ENCODE results near the gene LMF2.
"Not testable (repeated sequence)": the region's sequence is repeated elsewhere in the genome, so short reads cannot be mapped to it uniquely, and the experiment has no call there.

The LMF2 gene, protein sequence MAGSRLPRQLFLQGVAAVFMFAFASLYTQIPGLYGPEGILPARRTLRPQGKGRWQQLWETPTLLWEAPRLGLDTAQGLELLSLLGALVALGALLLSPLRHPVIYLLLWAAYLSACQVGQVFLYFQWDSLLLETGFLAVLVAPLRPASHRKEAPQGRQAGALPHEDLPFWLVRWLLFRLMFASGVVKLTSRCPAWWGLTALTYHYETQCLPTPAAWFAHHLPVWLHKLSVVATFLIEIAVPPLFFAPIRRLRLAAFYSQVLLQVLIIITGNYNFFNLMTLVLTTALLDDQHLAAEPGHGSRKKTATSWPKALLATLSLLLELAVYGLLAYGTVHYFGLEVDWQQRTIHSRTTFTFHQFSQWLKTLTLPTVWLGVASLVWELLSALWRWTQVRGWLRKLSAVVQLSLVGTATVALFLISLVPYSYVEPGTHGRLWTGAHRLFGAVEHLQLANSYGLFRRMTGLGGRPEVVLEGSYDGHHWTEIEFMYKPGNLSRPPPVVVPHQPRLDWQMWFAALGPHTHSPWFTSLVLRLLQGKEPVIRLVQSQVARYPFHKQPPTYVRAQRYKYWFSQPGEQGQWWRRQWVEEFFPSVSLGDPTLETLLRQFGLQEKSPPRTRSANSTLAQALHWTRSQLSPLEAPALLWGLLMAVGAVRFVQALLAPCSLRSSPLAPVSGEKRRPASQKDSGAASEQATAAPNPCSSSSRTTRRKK

DNA sequence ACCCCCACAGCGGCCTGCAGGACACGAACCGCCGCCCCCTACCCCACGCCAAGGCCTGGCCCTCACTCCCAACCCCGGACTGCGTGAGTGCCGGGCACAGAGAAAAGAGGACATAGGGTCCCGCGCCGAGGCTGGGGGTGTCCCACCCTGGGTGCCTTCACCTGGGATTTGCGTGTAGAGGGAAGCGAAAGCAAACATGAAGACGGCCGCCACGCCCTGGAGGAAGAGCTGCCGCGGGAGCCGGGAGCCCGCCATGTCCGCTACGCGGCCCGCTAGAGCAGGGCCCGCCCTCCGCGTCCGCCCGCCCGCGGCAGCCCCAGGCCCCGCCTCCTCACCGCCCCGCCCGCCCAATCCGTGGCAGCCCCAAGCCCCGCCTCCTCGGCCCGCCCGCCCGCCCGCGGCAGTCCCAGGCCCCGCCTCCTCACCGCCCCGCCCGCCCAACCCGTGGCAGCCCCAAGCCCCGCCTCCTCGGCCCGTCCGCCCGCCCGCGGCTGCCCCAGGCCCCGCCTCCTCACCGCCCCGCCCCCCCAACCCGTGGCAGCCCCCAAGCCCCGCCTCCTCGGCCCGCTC lies at the start of gene LMF2:
Gene LMF2, minus strand, starts transcription at position 282 of the 570 bp plus-strand sequence. Its CDS starts 27 bp downstream, at position 255.
- peak; percentile 92 for DNase-seq

DNA sequence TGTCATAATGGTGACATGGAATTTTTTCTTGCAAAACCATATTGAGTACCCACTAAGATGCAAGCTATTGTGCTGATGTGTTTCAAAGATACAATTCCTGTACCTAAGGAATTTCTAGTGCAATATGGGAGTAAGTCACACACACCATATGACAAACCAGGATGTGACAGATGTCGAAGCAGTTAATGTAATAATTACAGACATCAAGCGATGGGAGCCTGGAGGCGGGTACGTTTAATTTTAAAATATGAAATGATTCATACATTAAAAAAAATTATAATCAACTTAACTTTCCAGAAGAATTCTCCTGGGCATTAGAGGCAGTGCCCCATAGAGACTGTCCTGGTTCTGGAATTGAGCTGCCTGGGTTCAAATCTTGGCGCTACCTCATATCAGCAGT lies 49.2 kb upstream of the LMF2 start:
- no peak for DNase-seq

DNA sequence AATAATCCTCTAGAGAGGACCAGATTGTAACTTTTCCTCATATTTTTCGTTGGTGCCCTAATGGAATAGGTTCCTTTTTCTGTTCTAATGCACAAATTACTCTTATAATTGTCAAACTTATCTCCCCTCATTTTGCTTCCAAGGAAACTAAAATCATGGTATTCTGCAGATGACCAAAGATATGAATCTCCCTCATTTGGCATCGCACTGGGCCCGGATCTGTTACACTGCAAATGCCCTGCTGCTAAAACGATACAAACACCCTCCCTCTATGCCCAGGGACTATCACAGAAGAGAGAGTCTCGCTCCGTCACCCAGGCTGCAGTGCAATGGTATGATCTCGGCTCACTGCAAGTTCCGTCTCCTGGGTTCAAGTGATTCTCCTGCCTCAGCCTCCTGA lies 45.8 kb upstream of the LMF2 start:
- no peak for DNase-seq

DNA sequence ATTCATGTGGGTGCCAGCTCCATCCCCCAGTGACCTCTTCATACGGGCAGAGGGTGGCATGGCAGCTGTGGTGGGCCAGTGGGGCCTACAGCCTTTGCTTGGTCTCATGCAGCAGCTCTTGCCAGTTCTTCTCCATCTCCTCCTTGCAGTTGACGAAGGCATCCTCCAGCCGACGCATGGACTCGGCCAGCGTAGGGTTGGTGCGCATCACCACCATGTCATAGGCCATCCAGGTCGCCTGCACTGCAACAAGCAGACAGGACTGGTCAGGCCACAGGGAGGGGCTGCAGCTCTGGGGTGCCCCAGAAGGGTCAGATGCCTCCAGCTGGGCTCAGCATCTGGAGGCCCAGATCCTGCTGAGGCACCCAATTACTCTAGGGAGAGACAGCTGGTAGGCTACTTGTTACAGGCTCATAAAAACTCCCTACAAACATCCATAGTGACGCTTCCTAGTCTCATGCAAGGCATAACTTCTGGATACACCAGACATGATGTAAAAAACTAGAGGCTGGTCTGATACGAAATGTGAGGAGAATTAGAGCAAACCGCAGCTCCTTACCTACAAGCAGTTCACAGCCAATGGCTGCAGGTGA lies 43.8 kb upstream of the LMF2 start:
- DNase-seq, result no peak

DNA sequence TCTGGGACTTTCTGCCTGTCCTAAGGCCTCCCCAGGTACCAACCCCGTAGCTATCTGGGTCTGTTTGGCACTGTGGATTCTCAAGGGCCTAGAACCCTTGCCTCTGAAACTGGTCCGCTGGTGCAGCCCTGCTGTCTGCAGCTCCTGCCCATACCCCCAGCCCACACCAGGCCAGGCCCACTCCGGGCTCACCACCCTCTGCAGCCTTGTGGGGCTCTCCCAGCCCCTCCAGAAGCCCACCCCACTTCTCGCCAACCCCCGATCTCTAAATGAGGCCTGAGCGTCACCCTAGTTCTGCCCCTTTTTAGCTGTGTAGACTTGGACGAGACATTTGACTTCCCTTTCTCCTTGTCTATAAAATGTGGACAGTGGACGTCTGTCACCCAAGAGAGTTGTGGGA lies 42.9 kb upstream of the LMF2 start:
- DNase-seq, result no peak

DNA sequence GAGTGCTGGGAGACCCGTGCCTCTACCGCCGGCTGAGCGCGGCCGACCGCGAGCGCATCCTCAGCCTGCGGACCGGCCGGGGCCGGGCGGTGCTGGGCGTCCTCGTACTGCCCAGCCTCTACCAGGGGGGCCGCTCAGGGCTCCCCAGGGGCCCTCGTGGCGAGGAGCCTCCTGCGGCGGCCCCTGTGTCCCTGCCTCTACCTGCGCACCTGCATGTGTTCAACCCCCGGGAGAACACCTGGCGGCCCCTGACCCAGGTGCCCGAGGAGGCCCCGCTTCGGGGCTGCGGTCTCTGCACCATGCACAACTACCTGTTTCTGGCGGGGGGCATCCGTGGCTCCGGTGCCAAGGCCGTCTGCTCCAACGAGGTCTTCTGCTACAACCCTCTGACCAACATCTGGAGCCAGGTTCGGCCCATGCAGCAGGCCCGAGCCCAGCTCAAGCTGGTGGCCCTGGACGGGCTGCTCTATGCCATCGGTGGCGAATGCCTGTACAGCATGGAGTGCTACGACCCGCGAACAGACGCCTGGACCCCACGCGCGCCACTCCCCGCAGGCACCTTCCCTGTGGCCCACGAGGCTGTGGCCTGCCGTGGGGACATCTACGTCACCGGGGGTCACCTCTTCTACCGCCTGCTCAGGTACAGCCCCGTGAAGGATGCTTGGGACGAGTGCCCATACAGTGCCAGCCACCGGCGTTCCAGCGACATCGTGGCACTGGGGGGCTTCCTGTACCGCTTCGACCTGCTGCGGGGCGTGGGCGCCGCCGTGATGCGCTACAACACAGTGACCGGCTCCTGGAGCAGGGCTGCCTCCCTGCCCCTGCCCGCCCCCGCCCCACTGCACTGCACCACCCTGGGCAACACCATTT lies 41.7 kb upstream of the LMF2 start:
- DNase-seq, result no peak

DNA sequence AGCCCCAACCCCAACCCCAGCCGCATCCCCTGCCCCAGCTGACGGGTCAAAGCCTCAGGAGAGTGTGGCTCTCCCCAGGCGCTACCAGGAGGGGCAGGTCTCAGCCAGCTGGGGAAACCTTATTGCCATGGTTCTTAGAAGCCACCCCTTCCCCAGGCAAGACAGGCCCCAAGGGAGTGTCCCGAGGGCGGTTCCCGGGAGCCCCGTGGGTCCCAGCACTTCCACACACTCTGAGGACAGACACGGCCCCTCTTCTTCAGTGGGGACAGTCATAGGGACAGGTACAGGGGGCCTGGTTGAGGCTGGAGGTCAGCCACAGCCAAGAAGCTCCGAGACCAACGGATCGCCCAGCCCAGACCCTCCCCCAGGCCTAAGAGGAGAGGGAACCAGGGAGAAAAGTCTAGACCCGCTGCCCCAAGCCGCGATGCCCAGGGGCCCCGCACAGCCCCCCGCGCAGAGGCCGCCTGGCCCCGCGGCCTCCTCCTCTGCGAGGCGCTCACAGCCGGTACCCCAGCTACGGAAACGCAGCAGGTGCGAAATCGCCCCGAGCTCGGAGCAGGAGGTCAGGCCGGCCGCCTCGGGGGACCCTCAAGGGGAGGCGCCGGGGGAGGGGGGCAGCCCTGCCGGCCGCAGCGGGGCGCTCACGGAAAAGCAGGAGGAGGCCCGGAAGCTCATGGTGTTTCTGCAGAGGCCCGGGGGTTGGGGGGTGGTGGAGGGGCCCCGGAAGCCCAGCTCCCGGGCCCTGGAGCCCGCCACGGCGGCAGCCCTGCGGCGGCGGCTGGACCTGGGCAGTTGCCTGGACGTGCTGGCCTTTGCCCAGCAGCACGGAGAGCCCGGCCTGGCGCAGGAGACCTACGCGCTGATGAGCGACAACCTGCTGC lies 40.8 kb upstream of the LMF2 start:
- DNase-seq, result peak; percentile 63

DNA sequence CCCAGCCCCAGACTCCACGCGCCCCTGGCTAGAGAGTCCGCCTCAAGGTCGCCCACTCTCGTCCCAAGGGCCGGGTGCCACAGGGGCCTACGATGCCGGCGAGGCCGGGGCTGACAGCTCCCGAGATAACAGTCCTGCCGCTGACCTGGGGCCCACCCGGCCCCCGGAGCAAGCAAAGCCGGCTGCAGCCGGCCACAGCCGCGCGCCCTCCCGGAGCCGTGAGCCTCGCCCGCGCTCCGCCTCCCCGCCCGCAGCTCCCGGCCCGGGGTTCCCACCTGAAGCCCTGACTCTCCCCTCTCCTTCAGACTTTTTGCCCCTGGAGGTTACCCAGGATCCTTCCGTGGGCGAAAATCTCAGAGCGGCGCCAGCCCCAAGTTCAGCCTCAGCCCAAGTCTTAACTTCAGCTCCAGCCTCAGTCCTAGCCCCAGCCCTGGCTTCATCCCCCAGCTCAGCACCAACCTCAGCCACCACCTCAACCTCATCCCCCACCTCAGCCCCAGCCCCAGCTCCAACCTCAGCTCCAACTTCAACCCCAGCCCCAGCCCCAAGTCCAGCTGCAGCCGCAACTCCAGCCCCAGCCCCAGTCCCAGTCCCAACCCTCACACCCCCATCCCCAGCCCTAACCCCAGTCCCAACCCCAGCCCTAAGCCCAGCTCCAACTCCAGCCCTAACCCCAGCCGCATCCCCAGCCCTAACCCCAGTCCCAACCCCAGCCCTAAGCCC lies 39.9 kb upstream of the LMF2 start:
- no peak for DNase-seq

DNA sequence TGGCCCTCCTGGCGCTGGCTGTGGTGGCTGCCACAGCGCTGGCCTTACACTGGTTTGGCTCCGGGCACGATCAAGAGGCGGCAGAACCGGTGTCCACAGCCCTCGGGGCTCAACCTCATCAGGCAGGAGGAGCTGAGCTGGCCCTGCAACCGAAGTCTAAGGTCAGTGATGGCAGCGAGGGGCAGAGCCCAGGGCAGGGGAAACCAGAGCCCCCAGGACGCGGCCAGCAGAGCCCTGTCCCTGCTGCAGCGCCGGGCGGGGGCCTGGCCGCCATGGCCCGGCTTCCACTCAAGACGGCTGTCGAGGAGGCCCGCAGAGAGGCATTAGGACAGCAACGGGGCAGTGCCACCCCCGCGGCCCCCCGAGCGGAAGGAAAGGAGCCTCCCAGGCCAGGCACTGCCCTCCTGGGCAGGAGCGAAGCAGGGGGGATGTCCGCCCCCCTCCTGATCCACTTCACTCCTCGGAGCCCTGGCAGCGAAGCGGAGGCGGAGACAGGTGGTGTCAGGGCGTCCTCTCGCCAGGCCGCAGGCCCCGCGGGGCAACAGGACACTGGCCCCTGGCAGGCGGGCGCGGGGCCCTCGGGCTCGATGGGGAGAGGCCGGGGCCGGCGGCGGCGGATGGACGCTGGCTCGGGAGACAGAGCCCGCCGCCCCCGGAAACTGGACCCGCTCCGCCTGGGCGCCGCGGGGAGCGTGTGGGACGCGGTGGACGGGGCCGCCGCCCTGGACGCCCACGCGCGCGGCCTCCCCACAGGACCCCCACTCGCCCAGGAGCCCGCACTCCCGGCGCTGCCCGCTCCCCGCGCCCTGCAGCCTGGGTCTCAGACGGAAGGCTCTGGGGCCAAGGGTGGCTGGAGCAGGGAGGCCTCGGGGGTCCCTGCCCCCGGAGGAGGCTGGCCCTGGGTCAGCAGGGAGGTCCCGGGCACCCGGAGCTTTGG lies 39.1 kb upstream of the LMF2 start:
- DNase-seq, result no peak

DNA sequence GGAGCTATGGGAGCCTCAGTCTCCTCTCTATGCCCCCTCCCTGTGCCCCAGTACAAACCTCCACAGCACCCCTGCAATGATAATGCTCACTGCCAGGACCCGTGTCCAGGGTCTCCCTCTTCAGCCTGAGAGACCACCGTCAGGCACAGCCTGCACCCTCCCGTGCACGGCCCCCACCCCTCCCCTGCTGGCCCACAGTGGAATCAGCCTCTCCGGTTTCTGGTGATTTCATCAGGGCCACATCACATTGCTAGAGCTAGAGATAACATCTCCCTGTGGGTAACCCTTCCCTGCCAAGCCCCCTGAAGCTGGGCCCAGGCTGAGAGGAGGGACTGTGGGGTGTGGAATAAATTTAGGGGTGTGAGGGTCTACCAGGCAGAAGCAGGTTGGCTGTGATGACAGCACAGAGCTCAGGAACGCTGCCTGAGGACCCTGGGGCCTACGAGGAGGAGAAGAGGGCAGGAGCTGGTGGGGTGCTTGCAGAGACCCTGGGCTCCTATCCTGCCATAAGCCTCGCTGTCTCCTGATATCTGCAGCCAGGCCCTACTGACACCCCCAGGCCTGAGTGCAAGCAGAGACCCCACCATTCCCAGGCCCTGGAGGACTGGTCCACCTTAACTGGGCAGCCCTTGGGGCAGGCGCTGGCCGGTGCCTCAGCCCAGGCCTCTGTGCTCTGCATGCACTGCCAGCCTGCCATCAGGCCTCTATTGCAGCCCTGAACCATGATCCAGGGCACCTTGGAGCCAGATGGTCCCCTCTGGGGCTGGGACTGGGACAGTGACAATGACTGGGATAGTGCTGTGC lies 38.2 kb upstream of the LMF2 start, which contains the start of gene KLHDC7B:
Gene KLHDC7B, plus strand, starts transcription at position 378 of the 804 bp plus-strand sequence. Its CDS starts 345 bp downstream, at position 723.
- no peak for DNase-seq

DNA sequence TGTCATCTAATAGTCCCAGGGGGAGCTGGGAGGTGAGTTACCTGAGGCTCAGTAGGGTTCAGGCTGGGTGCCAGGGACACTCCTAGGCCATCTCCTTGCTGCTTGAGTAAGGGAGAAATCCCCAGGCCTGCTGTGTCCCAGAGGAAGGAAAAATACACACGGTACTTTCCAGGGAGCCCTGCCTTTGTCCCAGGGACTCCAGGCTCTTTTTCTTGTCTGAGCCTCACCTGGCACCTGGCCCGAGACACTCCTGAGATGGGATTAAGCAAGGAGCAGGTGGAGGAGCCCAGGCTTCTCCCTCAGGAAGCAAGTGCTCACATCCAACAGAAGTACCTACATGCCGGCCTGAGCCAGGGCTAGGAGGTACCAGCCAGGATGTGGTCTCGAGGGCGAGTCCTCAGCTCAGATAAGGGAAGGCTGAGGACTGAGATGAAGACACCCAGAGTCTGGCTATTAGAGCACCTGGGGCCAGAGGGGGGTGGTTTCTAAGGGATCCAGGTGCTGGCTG lies 37.3 kb upstream of the LMF2 start:
- DNase-seq, result no peak

DNA sequence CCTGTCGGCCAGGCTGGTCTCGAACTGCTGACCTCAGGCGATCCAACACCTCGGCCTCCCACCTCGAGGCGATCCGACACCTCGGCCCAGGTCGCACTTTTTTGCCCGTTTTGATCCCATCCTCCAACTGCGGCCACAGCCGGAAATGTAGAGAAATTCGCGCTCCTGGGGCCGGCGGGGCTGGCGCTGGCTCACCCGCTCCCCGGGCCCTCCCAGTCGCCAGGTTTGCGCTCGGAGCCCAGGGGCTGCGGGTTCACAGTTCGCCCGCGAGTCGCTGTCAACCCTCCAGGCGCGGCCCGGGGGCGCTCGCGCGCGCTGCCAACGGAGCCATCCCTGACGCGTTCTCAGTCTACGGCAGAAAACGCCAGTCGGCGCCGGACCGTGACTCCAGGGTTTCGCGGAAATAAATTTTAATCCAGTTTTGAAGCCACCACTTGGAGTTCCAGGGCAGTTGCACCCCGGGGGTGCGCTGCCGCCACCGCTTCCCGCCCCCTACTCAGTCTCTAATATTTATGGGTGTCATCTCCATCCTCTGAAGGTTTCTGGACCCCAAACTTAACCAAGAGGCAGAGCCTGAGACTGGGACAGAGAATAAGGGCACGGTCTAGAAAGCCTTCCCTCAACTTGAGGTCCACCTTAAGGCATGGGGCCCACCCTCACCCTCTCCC lies 36.7 kb upstream of the LMF2 start:
- DNase-seq, result peak; percentile 76

DNA sequence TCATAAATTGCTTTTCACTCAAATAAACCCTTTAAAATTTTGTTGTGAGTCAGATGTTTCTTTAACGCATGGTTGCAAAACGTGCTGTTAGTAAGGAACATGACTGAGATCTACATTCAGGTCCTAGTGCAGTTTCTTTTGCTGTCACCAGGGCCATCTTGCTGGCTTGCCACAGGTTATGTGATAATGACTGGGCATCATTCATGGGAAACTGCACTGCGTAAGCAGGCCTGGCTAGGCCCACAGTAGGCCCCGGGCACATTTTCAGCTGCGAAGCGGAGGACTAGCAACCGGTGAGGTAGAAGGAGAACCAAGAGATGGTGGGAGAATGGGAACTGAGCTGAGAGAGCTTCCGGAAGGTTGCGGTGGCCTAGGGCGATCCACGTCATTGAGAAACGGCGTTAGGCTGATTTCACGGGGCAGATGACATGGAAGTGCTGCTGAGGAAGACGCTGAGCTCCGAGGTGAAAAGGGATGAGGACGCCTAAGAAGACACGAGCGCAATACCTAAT lies 35.0 kb upstream of the LMF2 start:
- DNase-seq, result no peak

DNA sequence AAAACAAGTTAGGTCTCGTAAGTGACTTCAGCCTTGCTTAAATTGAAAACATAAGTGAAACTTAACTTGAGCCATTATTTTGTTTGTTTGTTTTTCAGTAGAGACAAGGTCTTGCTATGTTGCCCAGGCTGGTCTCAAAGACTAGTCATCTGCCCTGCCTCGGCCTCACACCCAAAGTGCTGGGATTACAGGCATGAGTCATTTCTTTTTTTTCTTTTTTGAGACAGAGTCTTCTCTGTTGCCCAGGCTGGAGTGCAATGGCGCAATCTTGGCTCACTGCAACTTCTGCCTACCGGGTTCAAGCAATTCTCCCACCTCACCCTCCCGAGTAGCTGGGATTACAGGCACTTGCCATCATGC lies 34.1 kb upstream of the LMF2 start:
- DNase-seq, result not testable (repeated sequence)

DNA sequence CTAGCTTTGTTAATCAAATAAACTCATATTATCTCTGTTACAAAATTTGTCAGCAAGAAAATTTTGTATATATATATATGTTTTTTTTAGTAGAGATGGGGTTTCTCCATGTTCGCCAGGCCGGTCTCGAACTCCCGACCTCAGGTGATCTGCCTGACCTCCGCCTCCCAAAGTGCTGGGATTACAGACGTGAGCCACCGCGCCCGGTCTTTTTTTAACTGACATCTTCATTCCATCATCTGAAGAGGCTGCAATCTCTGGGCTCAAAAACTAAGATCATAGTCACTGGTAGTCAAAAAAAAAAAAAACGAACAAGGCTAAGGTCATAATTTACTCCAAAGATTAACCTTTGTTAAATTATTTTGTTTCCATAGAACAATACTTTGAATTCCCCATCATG lies 32.9 kb upstream of the LMF2 start:
- DNase-seq, result no peak

DNA sequence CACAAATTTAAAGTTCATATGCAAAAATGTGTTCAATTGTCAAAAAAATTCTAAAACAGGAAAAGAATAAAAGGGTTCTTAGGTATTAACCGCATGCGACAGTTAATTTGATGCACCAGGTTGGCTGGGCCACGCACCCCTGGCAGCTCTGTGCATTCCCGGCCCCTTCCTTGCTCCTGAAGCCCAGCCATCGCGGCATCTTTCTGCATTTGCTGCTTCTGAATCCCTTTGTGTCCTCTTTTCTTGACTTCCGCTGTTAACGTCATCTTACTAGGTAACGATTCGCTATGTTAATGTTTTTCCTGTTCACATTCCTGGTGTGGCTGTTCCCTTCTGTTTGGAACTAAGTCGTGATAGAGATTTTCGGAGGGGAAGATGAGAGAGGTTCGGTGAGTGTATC lies 30.3 kb upstream of the LMF2 start:
- DNase-seq, result no peak

DNA sequence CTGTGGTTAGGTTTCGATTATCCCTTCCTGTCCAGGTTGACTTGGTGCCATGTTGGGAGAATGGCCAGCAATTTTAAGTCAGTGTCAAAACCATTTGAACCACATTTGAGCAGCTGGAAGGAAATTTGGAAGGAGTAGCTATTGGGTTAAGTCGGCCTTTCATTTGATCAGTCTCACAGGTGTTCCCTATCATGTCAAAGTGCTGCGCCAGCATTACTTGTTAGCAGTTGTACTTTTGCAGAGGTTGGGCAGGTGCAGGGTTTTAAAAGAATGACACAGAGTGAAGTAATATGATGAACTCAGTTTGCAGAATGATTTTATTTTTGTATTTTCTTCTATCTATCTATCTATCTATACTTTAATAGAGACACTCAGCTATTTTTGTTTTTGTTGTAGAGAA lies 28.7 kb upstream of the LMF2 start:
- no peak for DNase-seq

DNA sequence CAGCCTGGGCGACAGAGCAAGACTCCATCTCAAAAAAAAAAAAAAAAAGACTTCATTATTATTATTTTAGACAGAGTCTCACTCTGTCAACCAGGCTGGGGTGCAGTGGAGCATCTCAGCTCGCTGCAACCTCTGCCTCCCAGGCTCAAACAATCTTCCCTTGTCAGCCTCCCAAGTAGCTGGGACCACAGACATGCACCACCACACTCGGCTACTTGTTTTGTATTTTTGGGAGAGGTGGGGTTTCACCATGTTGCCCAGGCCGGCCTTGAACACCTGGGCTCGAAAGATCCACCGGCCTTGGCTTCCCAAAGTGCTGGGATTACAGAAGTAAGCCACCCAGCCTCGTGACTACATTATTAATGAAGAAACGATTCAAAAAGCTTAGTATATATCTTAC lies 27.6 kb upstream of the LMF2 start:
- DNase-seq, result no peak
